Heart left ventricle (tissue), 16 donors: ENCODE data around the gene ZFAND6. TPM values are rescaled to one million over a fixed set of nuclear protein-coding genes. Genes with fewer than 3 reads are reported as not detected.

Experiments used
- ATAC-seq, 4 donors: fragments of 200-7000 bp; cut with Tn5 transposase; one replicate each; pipeline ENCODE4 v1.9.1; 2020 to 2022; ENCODE audit warnings: moderate library complexity in 4 of 4, mild to moderate bottlenecking in 3 of 4, moderate number of reproducible peaks in 1 of 4
- DNase-seq, 5 donors: peaks; one replicate each; pipeline ENCODE4 v3.0.0-alpha.2; 2020
- H3K27ac ChIP-seq, 12 donors: fragments of 200-600 bp; sonication (generic) in 4 of 12; one replicate each; pipeline versions ENCODE4 v1.5.0 to v1.8.0; 2016 to 2022; ENCODE audit warnings: mild to moderate bottlenecking in 2 of 12
- H3K27me3 ChIP-seq, 9 donors: fragments of 200-600 bp; sonication (generic) in 2 of 9; one replicate each; pipeline versions ENCODE4 v1.5.1 to v1.8.0; 2016 to 2022; ENCODE audit warnings: mild to moderate bottlenecking in 3 of 9
- H3K36me3 ChIP-seq, 9 donors: fragments of 200-600 bp; sonication (generic) in 2 of 9; one replicate each; pipeline versions ENCODE4 v1.5.0 to v1.8.0; 2018 to 2022; ENCODE audit warnings: mild to moderate bottlenecking in 2 of 9
- H3K4me1 ChIP-seq, 12 donors: fragments of 200-600 bp; sonication (generic) in 4 of 12; one replicate each; pipeline versions ENCODE4 v1.5.0 to v1.8.0; 2016 to 2022; ENCODE audit warnings: mild to moderate bottlenecking in 3 of 12
- H3K4me3 ChIP-seq, 12 donors: fragments of 200-600 bp; sonication (generic) in 4 of 12; one replicate each; pipeline versions ENCODE4 v1.5.0 to v1.8.0; 2017 to 2022; ENCODE audit warnings: mild to moderate bottlenecking in 9 of 12, moderate library complexity in 4 of 12
- H3K9me3 ChIP-seq, 12 donors: fragments of 200-600 bp; sonication (generic) in 4 of 12; one replicate each; pipeline versions ENCODE4 v1.5.0 to v1.8.0; 2016 to 2022; ENCODE audit warnings: mild to moderate bottlenecking in 1 of 12
- POLR2A ChIP-seq, 2 donors: fragments of 450-650 bp; IDR thresholded peaks; one replicate each; pipeline ENCODE4 v1.6.1; 2017; ENCODE audit warnings: antibody characterized with exemption in 2 of 2, mild to moderate bottlenecking in 2 of 2, moderate library complexity in 2 of 2
- WGBS, 4 donors: extraction: QIAGEN DNeasy Blood & Tissue Kit in 2 of 4; methylation state at CpG; one replicate each; pipeline versions ENCODE4 v1.1.5 to v1.1.7; 2013 to 2018; 5-methylcytosine and 5-hydroxymethylcytosine counted together
- intact Hi-C, 10 donors: fragments of 100-400 bp; cut with DNase I; formaldehyde crosslinking; loops; one replicate each; pipeline versions ENCODE4 v1.11.1 to v1.14.2; 2022
- polyA plus RNA-seq, 2 donors: library from polyadenylated mRNA; stranded (reverse); fragments of 200-250 nt; gene quantifications; one replicate each; pipeline ENCODE4 v1.2.3, GENCODE V29; 2013
- total RNA-seq, 9 donors: library from RNA; depleted of rRNA in 2 of 9; stranded (reverse); fragments of >200 nt in 2 of 9; fragmentation: NEBNext Ultra II Directional in 3 of 9; extraction: Animal tissue kit (Norgen Biotek cat#: 25700) in 3 of 9; gene quantifications; one replicate each; pipeline versions ENCODE4 v1.1.0 to v1.2.4, GENCODE V29; 2016 to 2023
- TF ChIP-seq, protein P1 (sequence below), 12 donors: fragments of 200-600 bp; sonication (generic) in 4 of 12; IDR thresholded peaks; one replicate each; pipeline versions ENCODE4 v1.5.0 to v1.8.0; 2018 to 2022; ENCODE audit warnings: antibody characterized with exemption in 12 of 12, mild to moderate bottlenecking in 5 of 12
- donor health status: ischemic (EF 13 %, LVEDD 7.1; RV severe dilation, severe dysfunction).
- donor health status: healthy with polysubstance abuse.
- donor health status: DM: no; HTN: yes; CAD: no.
- donor health status: DM: no; HTN: no; CAD: no.
- donor health status: ischemic (EF 25% LVEDD 6.9; RV normal size, moderate dysfunction).
- donor health status: ischemic (EF 25% LVEDD 5.7; RV mildly dilated, moderate dysfunction).
- donor health status: healthy.
- donor health status: DM: yes; HTN: yes; CAD: no.
- donor health status: ischemic (EF 35%, LVEDD 5.7; RV mildly dilated, moderate dysfunction).
- donor health status: nonischemic (EF 11% LVEDD 7.7; RV severe dilation, severe dysfunction).
- donor health status: DM: yes; HTN: yes; CAD: no.
- donor health status: PGD.
- donor health status: ischemic (EF 29% LVEDD 5.4; RV normal size, mild dysfunction).
- donor health status: nonischemic (EF 23%, LVEDD 6.1; RV moderate dilation, normal function).

The ZFAND6 gene
- total and polyA plus RNA-seq, 11 donors: 43.4 to 105 (median 79.9) TPM

- no peak for TF ChIP-seq POLR2A (IDR thresholded peaks at IDR 0.05)
- TF ChIP-seq, protein P1, sequence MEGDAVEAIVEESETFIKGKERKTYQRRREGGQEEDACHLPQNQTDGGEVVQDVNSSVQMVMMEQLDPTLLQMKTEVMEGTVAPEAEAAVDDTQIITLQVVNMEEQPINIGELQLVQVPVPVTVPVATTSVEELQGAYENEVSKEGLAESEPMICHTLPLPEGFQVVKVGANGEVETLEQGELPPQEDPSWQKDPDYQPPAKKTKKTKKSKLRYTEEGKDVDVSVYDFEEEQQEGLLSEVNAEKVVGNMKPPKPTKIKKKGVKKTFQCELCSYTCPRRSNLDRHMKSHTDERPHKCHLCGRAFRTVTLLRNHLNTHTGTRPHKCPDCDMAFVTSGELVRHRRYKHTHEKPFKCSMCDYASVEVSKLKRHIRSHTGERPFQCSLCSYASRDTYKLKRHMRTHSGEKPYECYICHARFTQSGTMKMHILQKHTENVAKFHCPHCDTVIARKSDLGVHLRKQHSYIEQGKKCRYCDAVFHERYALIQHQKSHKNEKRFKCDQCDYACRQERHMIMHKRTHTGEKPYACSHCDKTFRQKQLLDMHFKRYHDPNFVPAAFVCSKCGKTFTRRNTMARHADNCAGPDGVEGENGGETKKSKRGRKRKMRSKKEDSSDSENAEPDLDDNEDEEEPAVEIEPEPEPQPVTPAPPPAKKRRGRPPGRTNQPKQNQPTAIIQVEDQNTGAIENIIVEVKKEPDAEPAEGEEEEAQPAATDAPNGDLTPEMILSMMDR (IDR thresholded peaks at IDR 0.05): no peak
- no peaks in the 10 kb centered on the region for H3K27me3 ChIP-seq
- no peak overlapping the region for H3K4me3 ChIP-seq
- ATAC-seq (no peak), DNase-seq (no peak)
- H3K4me1 ChIP-seq: peaks cover 0 to 3% (median 0%) of the 10 kb centered on the region in 12 donors
- WGBS, 4 donors: 93 to 95% (median 94%) methylated on average over 3 to 4 of the region's 4 CpGs
- intact Hi-C loops: loop anchor here in 1 of 10 donors (10.0 kb wide), 1 partner anchor 56 kb away; no protein-coding TSS in a partner anchor
- H3K9me3 ChIP-seq: no peaks in the 10 kb centered on the region
- H3K27ac ChIP-seq: no peak overlapping the region
- H3K36me3 ChIP-seq: peaks cover 0 to 28% (median 14%) of the 10 kb centered on the region in 9 donors
Measured at GRCh38 chr15:80140909-80141308, 81.4 kb downstream of the ZFAND6 start.

- no peak for ATAC-seq
- Histone ChIP-seq H3K27ac (no peak overlapping the region), H3K4me1 (peaks cover 0 to 3% (median 0%) of the 10 kb centered on the region in 12 donors), H3K36me3 (peaks cover 0 to 19% (median 4%) of the 10 kb centered on the region in 9 donors), H3K4me3 (no peak overlapping the region), H3K27me3 (no peaks in the 10 kb centered on the region), H3K9me3 (no peaks in the 10 kb centered on the region)
- no peak for DNase-seq
- 92 to 94% (median 94%) methylated on average over 5 of the region's 5 CpGs for WGBS, 4 donors
- no peak for TF ChIP-seq POLR2A (IDR thresholded peaks at IDR 0.05)
- TF ChIP-seq, protein P1 (IDR thresholded peaks at IDR 0.05): no peak
- intact Hi-C loops: loop anchor here in 1 of 10 donors (10.0 kb wide), 1 partner anchor 57 kb away; no protein-coding TSS in a partner anchor
Measured at GRCh38 chr15:80141916-80142598, 82.6 kb downstream of the ZFAND6 start.

DNA sequence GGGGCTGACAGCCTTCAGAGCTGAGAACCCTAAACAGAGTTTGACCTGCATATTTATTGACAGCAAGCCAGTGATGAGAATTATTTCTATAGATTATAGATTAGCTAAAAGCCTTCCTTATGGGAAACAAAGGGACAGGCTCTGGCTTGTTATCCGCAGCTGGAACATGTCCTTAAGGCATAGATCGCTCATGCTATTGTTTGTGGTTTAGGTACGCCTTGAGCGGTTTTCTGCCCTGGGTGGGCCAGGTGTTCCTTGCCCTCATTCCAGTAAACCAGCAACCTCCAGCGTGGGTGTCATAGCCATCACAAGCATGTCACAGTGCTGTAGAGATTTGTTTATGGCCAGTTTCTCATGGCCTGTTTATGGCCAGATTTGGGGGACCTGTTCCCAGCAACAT is 83.2 kb downstream of the ZFAND6 start:
- DNase-seq (no peak), ATAC-seq (no peak)
- TF ChIP-seq POLR2A (IDR thresholded peaks at IDR 0.05): no peak
- TF ChIP-seq, protein P1 (IDR thresholded peaks at IDR 0.05): no peak
- Histone ChIP-seq H3K9me3 (no peaks in the 10 kb centered on the region), H3K27me3 (no peaks in the 10 kb centered on the region), H3K4me1 (peaks cover 0 to 3% (median 0%) of the 10 kb centered on the region in 12 donors), H3K27ac (no peak overlapping the region), H3K36me3 (peaks cover 0 to 14% (median 0%) of the 10 kb centered on the region in 9 donors), H3K4me3 (no peak overlapping the region)
- intact Hi-C loops: loop anchor here in 1 of 10 donors (10.0 kb wide), 1 partner anchor 58 kb away; no protein-coding TSS in a partner anchor
- 91 to 96% (median 93%) methylated on average over 5 of the region's 5 CpGs for WGBS, 4 donors

- no peak overlapping the region for H3K27ac ChIP-seq
- H3K4me3 ChIP-seq: no peak overlapping the region
- no peaks in the 10 kb centered on the region for H3K9me3 ChIP-seq
- ATAC-seq: no peak
- TF ChIP-seq, protein P1 (IDR thresholded peaks at IDR 0.05): no peak
- no peak for TF ChIP-seq POLR2A (IDR thresholded peaks at IDR 0.05)
- intact Hi-C loops: loop anchor here in 8 of 10 donors (5.0 to 10.0 kb wide), 7 partner anchors 79 to 256 kb away; partner anchors contain the start of genes MTHFS (in 1 of the 8) and ZFAND6 (in 1 of the 8)
- no peak for DNase-seq
- no peaks in the 10 kb centered on the region for H3K27me3 ChIP-seq
- peaks cover 0 to 34% (median 13%) of the 10 kb centered on the region in 12 donors for H3K4me1 ChIP-seq
- H3K36me3 ChIP-seq: no peaks in the 10 kb centered on the region
- 41 to 67% (median 61%) methylated on average over 6 of the region's 6 CpGs for WGBS, 4 donors
Measured at GRCh38 chr15:80151148-80151547, 91.7 kb downstream of the ZFAND6 start.
